Glutamatergic neuron (in vitro differentiated cells): ENCODE data around the gene GUCY2C. TPM values are rescaled to one million over a fixed set of nuclear protein-coding genes. Genes with fewer than 3 reads are reported as not detected.

ENCODE experiments used
- DNase-seq: peaks from one replicate; pipeline ENCODE4 v3.0.0; 2022
- H3K27ac Mint-ChIP-seq: one replicate; pipeline ENCODE4 v1.8.0; 2020; ENCODE audit warnings: mild to moderate bottlenecking, mixed read lengths, inconsistent platforms; ENCODE audit not compliant: unreplicated experiment
- H3K27me3 Mint-ChIP-seq: one replicate; pipeline ENCODE4 v1.8.0; 2020; ENCODE audit warnings: mild to moderate bottlenecking, moderate library complexity, mixed read lengths, inconsistent platforms; ENCODE audit not compliant: unreplicated experiment
- H3K36me3 Mint-ChIP-seq: one replicate; pipeline ENCODE4 v1.8.0; 2020; ENCODE audit warnings: mild to moderate bottlenecking, mixed read lengths, inconsistent platforms; ENCODE audit not compliant: unreplicated experiment
- H3K4me1 Mint-ChIP-seq: one replicate; pipeline ENCODE4 v1.8.0; 2020; ENCODE audit warnings: mild to moderate bottlenecking, low read depth, mixed read lengths, inconsistent platforms; ENCODE audit not compliant: unreplicated experiment
- H3K4me3 Mint-ChIP-seq: one replicate; pipeline ENCODE4 v1.8.0; 2020; ENCODE audit warnings: mild to moderate bottlenecking, mixed read lengths, inconsistent platforms; ENCODE audit not compliant: unreplicated experiment
- H3K9me3 Mint-ChIP-seq: one replicate; pipeline ENCODE4 v1.8.0; 2020; ENCODE audit warnings: mild to moderate bottlenecking, moderate library complexity, mixed read lengths, inconsistent platforms; ENCODE audit not compliant: unreplicated experiment
- CTCF ChIP-seq: fragments of 200-600 bp; sonication (generic); IDR thresholded peaks from one replicate; pipeline ENCODE4 v1.5.0; 2021; ENCODE audit not compliant: partially characterized antibody, unreplicated experiment
- total RNA-seq: library from RNA; stranded (reverse); fragmentation: NEBNext Ultra II Directional; extraction: Animal tissue kit (Norgen Biotek cat#: 25700); gene quantifications from one replicate; pipeline ENCODE4 v1.2.1, GENCODE V29; 2021; ENCODE audit not compliant: unreplicated experiment

GUCY2C gene
- total RNA-seq, 1 donor from 2014 or later = not detected

- no peak for DNase-seq
- Mint-ChIP-seq H3K9me3 (no peaks in the 10 kb centered on the region), H3K27ac (no peak overlapping the region), H3K4me3 (no peak overlapping the region), H3K36me3 (no peaks in the 10 kb centered on the region), H3K27me3 (no peaks in the 10 kb centered on the region), H3K4me1 (no peaks in the 10 kb centered on the region)
- no peak for TF ChIP-seq CTCF
These were observed 45.0 kb downstream of the GUCY2C start for GRCh38 chr12:14651371-14651770.

GRCh38 chr12:14650789-14651188, 45.6 kb downstream of the GUCY2C start:
- H3K4me1 Mint-ChIP-seq = no peaks in the 10 kb centered on the region
- no peak overlapping the region for H3K4me3 Mint-ChIP-seq
- no peaks in the 10 kb centered on the region for H3K36me3 Mint-ChIP-seq
- H3K27ac Mint-ChIP-seq = no peak overlapping the region
- DNase-seq = no peak
- no peaks in the 10 kb centered on the region for H3K27me3 Mint-ChIP-seq
- H3K9me3 Mint-ChIP-seq = no peaks in the 10 kb centered on the region
- TF ChIP-seq CTCF = no peak

GRCh38 chr12:14647028-14647750, 49.2 kb downstream of the GUCY2C start:
- Mint-ChIP-seq H3K27ac (no peak overlapping the region), H3K4me3 (no peak overlapping the region), H3K36me3 (no peaks in the 10 kb centered on the region), H3K27me3 (no peaks in the 10 kb centered on the region), H3K9me3 (no peaks in the 10 kb centered on the region), H3K4me1 (no peaks in the 10 kb centered on the region)
- no peak for TF ChIP-seq CTCF
- no peak for DNase-seq

GRCh38 chr12:14643251-14643650, 53.1 kb downstream of the GUCY2C start:
- no peak for TF ChIP-seq CTCF
- H3K36me3 Mint-ChIP-seq = no peaks in the 10 kb centered on the region
- no peak for DNase-seq
- no peaks in the 10 kb centered on the region for H3K9me3 Mint-ChIP-seq
- no peaks in the 10 kb centered on the region for H3K27me3 Mint-ChIP-seq
- H3K27ac Mint-ChIP-seq = no peak overlapping the region
- H3K4me3 Mint-ChIP-seq = no peak overlapping the region
- no peaks in the 10 kb centered on the region for H3K4me1 Mint-ChIP-seq

- no peak overlapping the region for H3K4me3 Mint-ChIP-seq
- no peak for DNase-seq
- H3K9me3 Mint-ChIP-seq = peaks cover 8% of the 10 kb centered on the region
- H3K27me3 Mint-ChIP-seq = no peaks in the 10 kb centered on the region
- TF ChIP-seq CTCF = no peak
- H3K27ac Mint-ChIP-seq = no peak overlapping the region
- peaks cover 6% of the 10 kb centered on the region for H3K36me3 Mint-ChIP-seq
- H3K4me1 Mint-ChIP-seq = no peaks in the 10 kb centered on the region
These were observed 58.3 kb downstream of the GUCY2C start for GRCh38 chr12:14638066-14638465.
